HCT116 (cell line): ENCODE data around the gene HHATL. TPM values are rescaled to one million over a fixed set of nuclear protein-coding genes. Genes with fewer than 3 reads are reported as not detected.

ENCODE experiments used
- ATAC-seq: fragments of 200-7000 bp; cut with Tn5 transposase; 2 replicates; pipeline ENCODE4 v1.9.1; 2020; ENCODE audit warnings: mild to moderate bottlenecking, moderate library complexity
- BruUV-seq: library from RNA; stranded (reverse); fragments of 400-500 nt; replicated peaks from 2 replicates; lab custom pipeline; 2021; lab: Mats Ljungman, UMichigan
- CTCF ChIA-PET: fragments of 300-600 bp; sonication (Branson Sonifier 250); formaldehyde crosslinking; loops from one replicate; lab custom pipeline; 2021; ENCODE audit warnings: antibody characterized with exemption; lab: Charles Lee
- POLR2A ChIA-PET: fragments of 300-600, 350-600 bp; sonication (Branson Sonifier 250); formaldehyde crosslinking; loops from one replicate; lab custom pipeline; 2021; ENCODE audit warnings: antibody characterized with exemption; lab: Charles Lee
- RAD21 ChIA-PET, 2 experiments: fragments of 300-600 bp; sonication (Branson Sonifier 250); formaldehyde crosslinking; loops; one replicate each; lab custom pipeline; 2023; ENCODE audit warnings: low total read pairs in 2 of 2; ENCODE audit not compliant: uncharacterized antibody in 2 of 2, unreplicated experiment in 2 of 2, low non-redundant PET in 1 of 2; lab: Charles Lee
- DNase-seq: peaks from one replicate; pipeline ENCODE4 v3.0.0-alpha.2; 2010; ENCODE audit warnings: low read depth, low spot score
- H2AFZ ChIP-seq: fragments of 200-600 bp; shearing (Covaris generic), sonication (generic); 2 replicates; pipeline ENCODE4 v1.6.1; 2017; ENCODE audit warnings: low read depth, mixed run types, mixed read lengths, antibody characterized with exemption, low read length; ENCODE audit not compliant: poor library complexity, severe bottlenecking
- H3K27ac ChIP-seq: 2 replicates; pipeline ENCODE4 v1.5.1; 2012; ENCODE audit warnings: low read depth, low read length
- H3K27me3 ChIP-seq: fragments of 200-600 bp; sonication (generic); 2 replicates; pipeline ENCODE4 v1.6.1; 2016; ENCODE audit warnings: mixed run types, low read length, mixed read lengths; ENCODE audit not compliant: insufficient read depth
- H3K36me3 ChIP-seq, 2 experiments: fragments of 200-500 bp in 1 of 2; fragments of 200-600 bp in 1 of 2; sonication (Bioruptor generic) in 1 of 2; sonication (generic) in 1 of 2; 2 replicates each; pipeline versions ENCODE4 v1.5.1 to v1.6.1; 2014 to 2016; ENCODE audit warnings: low read length in 2 of 2, inconsistent platforms in 1 of 2, mixed read lengths in 1 of 2, mixed run types in 1 of 2; ENCODE audit not compliant: insufficient read depth in 2 of 2, control insufficient read depth in 1 of 2
- H3K4me1 ChIP-seq, 2 experiments: fragments of 200-600 bp in 1 of 2; sonication (generic) in 1 of 2; 2 replicates each; pipeline versions ENCODE4 v1.5.1 to v1.6.1; 2012 to 2017; ENCODE audit warnings: low read length in 2 of 2, inconsistent platforms in 1 of 2, mild to moderate bottlenecking in 1 of 2, mixed read lengths in 1 of 2, mixed run types in 1 of 2, moderate library complexity in 1 of 2; ENCODE audit not compliant: insufficient read depth in 2 of 2, control insufficient read depth in 1 of 2
- H3K4me2 ChIP-seq: fragments of 200-600 bp; sonication (generic); 2 replicates; pipeline ENCODE4 v1.6.1; 2017; ENCODE audit warnings: mixed run types, low read length, mixed read lengths
- H3K4me3 ChIP-seq, 2 experiments: fragments of 200-600 bp in 1 of 2; sonication (generic) in 1 of 2; replicated peaks in 1 of 2; 2 replicates each; pipeline ENCODE4 v1.5.1; 2011 to 2016; ENCODE audit warnings: low read length in 2 of 2, control low read depth in 1 of 2, low read depth in 1 of 2, mild to moderate bottlenecking in 1 of 2, mixed read lengths in 1 of 2, mixed run types in 1 of 2
- H3K79me2 ChIP-seq: fragments of 200-600 bp; sonication (generic); 2 replicates; pipeline ENCODE4 v1.6.1; 2017; ENCODE audit warnings: mild to moderate bottlenecking, mixed run types, low read length, moderate library complexity, mixed read lengths; ENCODE audit not compliant: insufficient read depth
- H3K9ac ChIP-seq: fragments of 200-600 bp; sonication (generic); 2 replicates; pipeline ENCODE4 v1.6.1; 2016; ENCODE audit warnings: low read length, mixed read lengths
- H3K9me2 ChIP-seq: fragments of 200-600 bp; sonication (generic), shearing (Covaris generic); 2 replicates; pipeline ENCODE4 v1.6.1; 2017; ENCODE audit warnings: mixed run types, mild to moderate bottlenecking, moderate library complexity; ENCODE audit not compliant: insufficient read depth
- H3K9me3 ChIP-seq, 2 experiments: fragments of 200-500 bp in 1 of 2; fragments of 200-600 bp in 1 of 2; sonication (Bioruptor generic) in 1 of 2; sonication (generic) in 1 of 2; 2 replicates each; pipeline ENCODE4 v1.6.1; 2014 to 2017; ENCODE audit warnings: low read length in 2 of 2, mixed read lengths in 2 of 2, inconsistent platforms in 1 of 2, low read depth in 1 of 2, mild to moderate bottlenecking in 1 of 2, mixed run types in 1 of 2, moderate library complexity in 1 of 2; ENCODE audit not compliant: control insufficient read depth in 1 of 2, insufficient read depth in 1 of 2
- H4K20me1 ChIP-seq: fragments of 200-600 bp; sonication (generic), shearing (Covaris generic); 2 replicates; pipeline ENCODE4 v1.6.1; 2017; ENCODE audit warnings: mixed run types, mild to moderate bottlenecking, moderate library complexity; ENCODE audit not compliant: insufficient read depth
- REST ChIP-seq: IDR thresholded peaks from 2 replicates; pipeline ENCODE4 v1.6.1; 2012; ENCODE audit warnings: low read depth
- SP1 ChIP-seq: IDR thresholded peaks from 2 replicates; pipeline ENCODE4 v1.6.1; 2012; ENCODE audit warnings: low read depth
- intact Hi-C: fragments of 100-400 bp; cut with micrococcal nuclease; formaldehyde crosslinking; loops from 2 replicates; pipeline ENCODE4 v1.10.0; 2022
- total RNA-seq: library from RNA; stranded (reverse); gene quantifications from one replicate; pipeline ENCODE4 v1.2.1, GENCODE V29; 2021; ENCODE audit not compliant: unreplicated experiment
- TF ChIP-seq, protein P1 (sequence below), 3 experiments: fragments of 200-600 bp in 1 of 3; sonication (generic) in 1 of 3; IDR thresholded peaks in 2 of 3; conservative IDR thresholded peaks in 1 of 3; 2 replicates each; pipeline ENCODE4 v1.5.1; 2012 to 2017; ENCODE audit warnings: low read depth in 2 of 3, low read length in 2 of 3, antibody characterized with exemption in 1 of 3, borderline replicate concordance in 1 of 3, control low read depth in 1 of 3, mild to moderate bottlenecking in 1 of 3, mixed read lengths in 1 of 3, mixed run types in 1 of 3, moderate library complexity in 1 of 3; ENCODE audit not compliant: insufficient read depth in 1 of 3

HHATL gene
- total RNA-seq, 1 experiment from 2014 or later, result 0.52 TPM

DNA sequence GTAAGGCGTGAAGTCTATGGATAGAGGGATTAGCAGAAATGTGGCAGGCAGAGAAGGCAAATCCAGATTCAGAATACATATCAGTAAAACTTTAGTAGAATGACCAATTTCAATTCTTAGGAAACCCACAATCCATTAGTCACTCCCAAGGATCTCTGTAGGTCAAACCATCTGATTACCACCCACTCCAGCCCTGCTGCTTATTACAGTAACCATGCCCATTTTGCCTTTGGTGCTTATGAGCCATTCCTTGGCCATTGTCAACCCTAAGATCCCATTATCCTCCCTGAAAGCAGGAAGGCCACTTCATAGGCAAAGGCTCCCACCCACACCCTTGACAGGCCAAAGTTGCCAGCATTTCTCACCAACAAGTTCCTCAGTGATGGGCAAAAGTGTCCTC is 22.3 kb downstream of the HHATL start (continued):
- TF ChIP-seq, protein P1, sequence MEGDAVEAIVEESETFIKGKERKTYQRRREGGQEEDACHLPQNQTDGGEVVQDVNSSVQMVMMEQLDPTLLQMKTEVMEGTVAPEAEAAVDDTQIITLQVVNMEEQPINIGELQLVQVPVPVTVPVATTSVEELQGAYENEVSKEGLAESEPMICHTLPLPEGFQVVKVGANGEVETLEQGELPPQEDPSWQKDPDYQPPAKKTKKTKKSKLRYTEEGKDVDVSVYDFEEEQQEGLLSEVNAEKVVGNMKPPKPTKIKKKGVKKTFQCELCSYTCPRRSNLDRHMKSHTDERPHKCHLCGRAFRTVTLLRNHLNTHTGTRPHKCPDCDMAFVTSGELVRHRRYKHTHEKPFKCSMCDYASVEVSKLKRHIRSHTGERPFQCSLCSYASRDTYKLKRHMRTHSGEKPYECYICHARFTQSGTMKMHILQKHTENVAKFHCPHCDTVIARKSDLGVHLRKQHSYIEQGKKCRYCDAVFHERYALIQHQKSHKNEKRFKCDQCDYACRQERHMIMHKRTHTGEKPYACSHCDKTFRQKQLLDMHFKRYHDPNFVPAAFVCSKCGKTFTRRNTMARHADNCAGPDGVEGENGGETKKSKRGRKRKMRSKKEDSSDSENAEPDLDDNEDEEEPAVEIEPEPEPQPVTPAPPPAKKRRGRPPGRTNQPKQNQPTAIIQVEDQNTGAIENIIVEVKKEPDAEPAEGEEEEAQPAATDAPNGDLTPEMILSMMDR (IDR thresholded peaks at IDR 0.05 in 2 of 3, conservative IDR thresholded peaks at IDR 0.05 in 1 of 3; ENCODE audit: borderline replicate concordance in 1 of 3, insufficient read depth in 1 of 3, low read depth in 2 of 3, low read length in 2 of 3), result no peak

GRCh38 chr3:42678447-42678846 is 24.2 kb downstream of the HHATL start:
- Histone ChIP-seq H3K27me3 (no peaks in the 10 kb centered on the region), H2AFZ (no peak overlapping the region), H3K9me2 (no peaks in the 10 kb centered on the region), H3K4me2 (no peak overlapping the region), H3K79me2 (no peaks in the 10 kb centered on the region), H3K9me3 (peaks cover 0 to 10% of the 10 kb centered on the region in 2 experiments; a peak in 1 of 4 replicates), H3K4me3 (no peak overlapping the region), H3K4me1 (peaks cover 0 to 8% of the 10 kb centered on the region in 2 experiments; a peak in 3 of 4 replicates), H4K20me1 (no peaks in the 10 kb centered on the region), H3K9ac (no peak overlapping the region), H3K36me3 (no peaks in the 10 kb centered on the region), H3K27ac (no peak overlapping the region)
- RAD21 ChIA-PET, result no interaction called here
- no peak for TF ChIP-seq SP1
- TF ChIP-seq REST, result no peak
- intact Hi-C loops, result no loop called here
- DNase-seq (no peak), ATAC-seq (no peak)
- CTCF ChIA-PET, result no interaction called here
- no TSS peak for BruUV-seq
- POLR2A ChIA-PET, result no interaction called here
